Stimulated activated CD4-positive, alpha-beta T cell treated with anti-CD3 and anti-CD28 coated beads, Interleukin-2, amount 100 ng/mL, for 4 hours (primary cell): Measurements from ENCODE around the gene SUSD2.
"Not testable (repeated sequence)": the region's sequence is repeated elsewhere in the genome, so short reads cannot be mapped to it uniquely, and the experiment has no call there.

ENCODE experiments used
- DNase-seq: peaks from one replicate; pipeline ENCODE4 v3.0.0-alpha.2; 2020; ENCODE audit warnings: low read depth

SUSD2 gene

DNA sequence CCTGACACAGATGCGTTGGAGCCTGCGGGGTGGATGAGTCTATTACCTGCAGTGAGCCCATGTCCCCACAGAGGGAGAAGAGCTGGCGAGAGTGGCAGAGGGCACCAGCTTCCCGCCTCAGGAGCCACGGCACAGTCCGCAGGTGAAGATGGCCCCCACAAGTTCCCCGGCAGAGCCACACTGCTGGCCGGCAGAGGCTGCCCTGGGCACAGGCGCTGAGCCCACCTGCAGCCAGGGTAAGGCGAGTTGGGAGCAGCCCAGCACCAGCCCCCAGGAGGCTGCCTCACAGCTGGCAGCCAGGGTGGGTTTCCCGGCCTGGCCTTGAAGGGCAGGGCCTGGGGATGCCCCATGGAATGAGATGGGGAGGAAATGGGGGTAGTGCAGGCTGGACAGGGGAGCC is 5.2 kb upstream of the SUSD2 start:
- no peak for DNase-seq

GRCh38 chr22:24176630-24177029 is 4.7 kb upstream of the SUSD2 start:
- no peak for DNase-seq

DNA sequence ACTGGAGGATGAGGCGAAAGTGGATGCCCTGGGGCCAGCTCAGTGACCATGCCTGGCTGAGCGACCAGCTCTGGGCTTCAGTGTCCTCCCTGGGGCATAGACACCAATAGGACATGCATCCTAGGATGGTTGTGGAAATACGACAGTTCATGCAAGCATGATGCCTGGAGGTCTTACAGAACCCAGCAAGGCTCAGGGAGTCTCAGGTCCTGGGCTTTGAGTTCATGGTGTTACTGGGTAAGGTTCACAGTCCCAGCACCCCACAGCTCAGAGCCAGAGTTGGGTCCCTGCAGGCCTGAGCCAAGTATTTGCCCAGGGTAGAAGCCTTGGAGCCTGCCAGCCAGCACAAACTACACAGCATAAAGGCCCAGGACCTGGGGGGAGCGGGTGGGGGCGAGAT is 4.2 kb upstream of the SUSD2 start:
- no peak for DNase-seq

GRCh38 chr22:24177456-24177855 is 3.8 kb upstream of the SUSD2 start:
- DNase-seq: no peak

GRCh38 chr22:24178021-24178431 is 3.3 kb upstream of the SUSD2 start:
- DNase-seq: no peak

GRCh38 chr22:24178502-24179440 is 2.5 kb upstream of the SUSD2 start:
- no peak for DNase-seq

GRCh38 chr22:24179478-24180210 is 1.6 kb upstream of the SUSD2 start:
- no peak for DNase-seq

DNA sequence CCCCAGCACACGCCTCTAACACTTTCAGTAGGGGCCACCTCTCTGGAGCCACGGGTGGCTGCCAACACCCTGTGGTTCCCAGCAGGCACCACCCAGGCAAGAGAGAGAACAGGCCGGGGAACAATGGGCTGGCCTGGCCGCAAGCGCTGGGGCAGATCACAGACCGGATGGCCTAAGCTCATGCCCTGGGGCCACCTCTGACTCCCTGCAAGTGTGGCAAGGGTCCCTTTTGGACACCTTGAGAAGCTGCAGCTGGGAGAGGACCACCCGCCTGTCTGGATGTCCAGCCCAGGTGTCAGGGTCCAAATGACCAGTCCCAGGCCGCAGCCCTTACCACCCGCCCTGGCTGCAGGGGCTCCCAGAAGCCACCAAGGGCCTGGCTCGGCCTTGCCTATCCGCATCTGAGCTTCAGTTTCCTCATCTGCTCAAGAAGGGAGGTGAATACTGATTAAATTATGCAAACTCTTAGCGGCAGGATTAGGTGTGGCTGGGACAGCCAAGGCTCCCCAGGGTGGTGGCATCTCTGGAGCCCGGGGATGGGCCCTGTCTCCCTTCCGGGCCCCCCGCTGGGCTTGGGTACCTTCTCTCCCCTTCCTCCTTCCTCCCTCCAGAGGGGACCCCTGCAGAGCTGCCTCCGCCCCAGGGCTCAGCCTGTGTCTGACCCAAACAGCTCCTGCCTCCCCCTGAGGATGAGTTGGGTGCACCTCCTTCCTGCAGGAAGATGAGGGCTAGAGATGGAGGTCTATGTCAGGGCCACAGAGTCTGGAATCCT is 785 bp upstream of the SUSD2 start:
- DNase-seq: no peak

DNA sequence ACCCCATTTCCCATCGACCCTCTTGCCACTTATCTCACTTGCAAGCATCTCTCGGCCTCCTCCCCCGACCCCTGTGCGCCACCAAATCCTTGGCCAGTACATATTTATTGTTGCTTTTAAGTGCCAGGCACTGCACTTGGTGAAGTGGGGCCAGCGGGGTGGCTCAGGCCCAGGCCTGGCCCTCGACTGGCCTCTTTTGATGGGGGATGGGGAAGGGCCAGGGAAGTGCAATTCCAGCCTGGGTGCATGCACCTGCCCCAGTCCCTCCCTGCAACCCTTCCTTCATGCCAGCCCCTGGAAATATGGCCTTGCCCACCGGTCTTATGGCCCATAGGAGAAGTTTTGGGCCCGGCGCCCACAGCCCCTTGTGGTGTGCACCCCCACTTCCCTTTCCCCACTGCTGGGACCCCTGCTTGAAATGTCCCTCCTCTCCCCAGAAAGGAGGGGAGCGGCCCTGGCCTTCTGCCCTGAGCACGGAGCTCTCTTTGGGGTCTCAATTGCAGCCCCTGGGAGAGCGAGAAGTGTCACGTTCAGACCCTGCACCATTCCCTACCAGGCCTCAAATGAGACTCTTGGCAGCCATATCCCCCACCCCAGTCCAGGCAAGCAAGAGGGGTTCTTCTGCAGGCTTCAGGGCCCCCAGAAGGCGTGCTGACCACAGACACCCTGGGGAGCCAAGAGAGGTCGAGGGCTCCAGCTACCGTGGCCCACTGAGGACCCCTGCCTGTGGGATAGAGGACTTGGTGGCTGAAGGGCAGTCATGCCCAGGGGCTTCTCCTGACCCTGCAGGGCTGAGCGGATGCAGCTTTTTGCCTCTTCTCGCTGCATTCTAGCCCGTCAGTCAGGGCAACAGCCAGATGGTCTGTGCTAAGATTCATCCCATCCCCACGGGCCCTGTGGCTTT is 961 bp downstream of the SUSD2 start:
- DNase-seq: no peak

DNA sequence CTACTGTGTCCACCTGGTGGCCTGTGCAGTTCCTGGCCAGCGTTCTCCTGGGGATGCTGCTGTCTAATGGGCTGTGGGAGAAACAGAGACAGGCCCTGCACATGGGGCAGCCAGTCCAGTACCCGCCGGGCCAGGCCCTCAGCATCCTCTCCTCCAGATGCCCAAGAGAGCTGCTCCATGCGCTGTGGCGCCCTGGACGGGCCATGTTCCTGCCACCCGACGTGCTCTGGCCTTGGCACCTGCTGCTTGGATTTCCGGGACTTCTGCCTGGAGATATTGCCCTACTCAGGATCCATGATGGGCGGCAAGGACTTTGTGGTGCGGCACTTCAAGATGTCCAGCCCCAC is 1.6 kb downstream of the SUSD2 start:
- not testable (repeated sequence) for DNase-seq

DNA sequence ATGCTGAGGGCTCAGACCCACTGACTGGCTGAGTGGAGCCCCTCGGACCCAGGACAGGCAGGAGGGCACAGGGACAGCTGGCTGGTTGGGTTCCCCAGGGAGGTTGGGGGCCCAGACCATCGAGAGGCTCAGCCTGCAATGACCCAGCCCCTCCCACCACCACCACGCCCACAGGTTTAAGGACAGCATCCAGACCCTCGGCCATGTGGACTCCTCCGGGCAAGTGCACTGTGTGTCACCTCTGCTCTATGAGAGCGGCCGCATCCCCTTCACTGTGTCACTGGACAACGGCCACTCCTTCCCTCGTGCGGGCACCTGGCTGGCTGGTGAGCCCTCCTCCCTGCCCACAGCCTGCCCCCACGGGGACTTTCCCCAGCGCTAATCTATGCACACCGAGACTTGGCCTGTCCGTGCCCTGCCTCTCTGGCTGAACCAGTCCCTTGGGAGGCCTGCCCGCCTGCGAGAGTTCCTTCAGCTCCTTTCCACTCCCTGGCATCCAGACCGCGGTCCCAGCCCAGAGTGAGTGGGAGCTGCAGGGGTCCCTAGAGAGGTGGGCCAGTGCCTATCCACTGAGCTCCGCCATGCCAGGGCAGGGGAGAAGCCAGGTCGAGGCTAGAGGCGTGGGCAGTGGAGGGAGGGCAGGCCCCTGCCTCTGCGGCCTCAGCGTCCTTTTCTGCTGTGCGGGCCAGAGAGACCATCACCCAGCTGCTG is 2.2 kb downstream of the SUSD2 start:
- no peak for DNase-seq

DNA sequence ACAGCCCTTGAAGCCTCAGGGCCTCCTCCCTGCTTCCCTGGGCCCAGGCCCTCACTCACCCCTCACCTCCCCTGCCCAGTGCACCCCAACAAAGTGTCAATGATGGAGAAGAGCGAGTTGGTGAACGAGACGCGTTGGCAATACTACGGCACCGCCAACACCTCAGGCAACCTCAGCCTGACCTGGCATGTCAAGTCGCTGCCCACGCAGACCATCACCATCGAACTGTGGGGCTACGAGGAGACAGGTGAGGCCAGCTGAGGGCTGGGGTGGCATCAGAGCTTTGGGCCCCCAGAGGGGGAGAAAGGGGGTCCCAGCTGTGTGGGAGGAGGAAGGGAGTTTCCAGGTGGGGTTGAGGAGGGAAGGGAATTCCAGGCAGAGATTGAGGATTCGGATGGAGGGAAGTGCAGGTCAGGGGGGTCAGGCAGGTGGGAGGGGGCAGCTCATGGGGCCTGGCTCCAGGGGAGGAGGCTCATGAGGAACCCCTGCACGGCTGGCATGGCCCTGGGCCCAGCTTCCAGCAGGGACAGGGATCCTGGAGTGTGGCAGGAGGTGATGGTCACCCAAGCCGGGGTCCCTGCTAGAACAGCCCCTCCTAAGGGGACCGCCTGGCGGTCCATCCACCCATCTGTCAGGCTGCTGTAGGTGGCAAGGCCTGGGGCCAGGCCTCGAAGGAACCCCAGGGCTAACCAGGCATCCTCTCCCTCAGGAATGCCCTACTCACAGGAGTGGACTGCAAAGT is 2.9 kb downstream of the SUSD2 start:
- no peak for DNase-seq

GRCh38 chr22:24185001-24185500 is 3.8 kb downstream of the SUSD2 start:
- no peak for DNase-seq

GRCh38 chr22:24185501-24186351 is 4.4 kb downstream of the SUSD2 start:
- DNase-seq: no peak

DNA sequence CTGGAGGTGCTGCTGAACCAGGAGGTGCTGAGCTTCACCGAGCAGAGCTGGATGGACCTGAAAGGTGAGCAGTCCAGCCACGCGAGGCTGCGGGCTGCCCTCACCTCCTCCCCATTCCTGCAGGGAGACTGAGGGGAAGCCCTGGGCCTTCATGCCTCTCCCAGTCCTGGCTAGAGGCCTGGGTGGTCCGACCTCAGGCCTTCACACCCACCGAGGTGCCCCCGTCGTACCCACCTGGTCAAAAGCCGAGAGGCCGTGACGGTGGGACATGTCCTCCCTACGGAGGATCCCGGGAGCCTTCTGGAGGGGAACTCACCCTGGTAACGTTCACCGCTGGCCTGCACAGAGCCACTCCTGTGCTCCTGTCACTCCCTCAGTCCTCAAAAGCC is 5.1 kb downstream of the SUSD2 start:
- no peak for DNase-seq

- DNase-seq: no peak
Measured at GRCh38 chr22:24186892-24187670, 5.8 kb downstream of the SUSD2 start.

DNA sequence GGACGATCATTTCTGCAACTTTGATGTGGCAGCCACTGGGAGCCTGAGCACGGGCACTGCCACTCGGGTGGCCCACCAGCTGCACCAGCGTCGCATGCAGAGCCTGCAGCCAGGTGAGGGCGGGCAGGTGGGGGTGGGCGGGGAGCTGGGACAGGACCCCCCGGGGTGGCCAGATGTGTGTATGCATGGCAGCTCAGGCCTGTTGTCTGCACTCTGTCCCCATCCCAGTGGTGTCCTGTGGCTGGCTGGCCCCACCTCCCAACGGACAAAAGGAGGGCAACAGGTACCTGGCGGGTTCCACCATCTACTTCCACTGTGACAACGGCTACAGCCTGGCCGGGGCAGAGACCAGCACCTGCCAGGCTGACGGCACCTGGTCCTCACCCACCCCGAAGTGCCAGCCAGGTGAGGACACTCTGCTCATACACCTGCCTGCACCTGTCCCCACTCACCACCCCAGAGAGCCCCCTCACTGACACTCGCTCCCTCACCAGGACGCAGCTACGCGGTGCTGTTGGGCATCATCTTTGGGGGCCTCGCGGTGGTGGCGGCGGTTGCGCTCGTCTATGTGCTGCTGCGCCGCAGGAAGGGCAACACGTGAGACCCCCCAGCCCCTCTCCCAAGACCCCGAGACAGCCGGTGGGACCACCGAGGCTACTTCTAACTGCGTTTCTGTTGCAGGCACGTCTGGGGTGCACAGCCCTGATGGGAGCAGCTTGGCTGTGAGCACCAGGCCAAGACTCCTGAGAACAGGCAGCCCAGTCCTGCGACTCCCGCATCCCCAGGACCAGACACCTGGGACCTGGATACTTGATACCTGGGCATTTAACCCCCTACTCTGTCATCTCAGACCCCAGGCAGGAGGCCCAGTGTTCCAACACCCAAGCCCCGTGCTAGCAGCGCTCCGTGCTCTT is 6.7 kb downstream of the SUSD2 start:
- no peak for DNase-seq
